Heart left ventricle (tissue), 13 donors: ENCODE results near the gene CD72.

Experiments used
- POLR2A ChIP-seq, 2 donors: fragments of 450-650 bp; IDR thresholded peaks; one replicate each; pipeline ENCODE4 v1.6.1; 2017; ENCODE audit warnings: antibody characterized with exemption in 2 of 2, mild to moderate bottlenecking in 2 of 2, moderate library complexity in 2 of 2
- TF ChIP-seq, protein P1 (sequence below), 12 donors: fragments of 200-600 bp; sonication (generic) in 4 of 12; IDR thresholded peaks; one replicate each; pipeline versions ENCODE4 v1.5.0 to v1.8.0; 2018 to 2022; ENCODE audit warnings: antibody characterized with exemption in 12 of 12, mild to moderate bottlenecking in 5 of 12
- donor health status: ischemic (EF 13 %, LVEDD 7.1; RV severe dilation, severe dysfunction).
- donor health status: DM: no; HTN: yes; CAD: no.
- donor health status: DM: no; HTN: no; CAD: no.
- donor health status: ischemic (EF 25% LVEDD 6.9; RV normal size, moderate dysfunction).
- donor health status: ischemic (EF 25% LVEDD 5.7; RV mildly dilated, moderate dysfunction).
- donor health status: ischemic (EF 35%, LVEDD 5.7; RV mildly dilated, moderate dysfunction).
- donor health status: nonischemic (EF 11% LVEDD 7.7; RV severe dilation, severe dysfunction).
- donor health status: DM: yes; HTN: yes; CAD: no.
- donor health status: PGD.
- donor health status: ischemic (EF 29% LVEDD 5.4; RV normal size, mild dysfunction).
- donor health status: nonischemic (EF 23%, LVEDD 6.1; RV moderate dilation, normal function).

DNA sequence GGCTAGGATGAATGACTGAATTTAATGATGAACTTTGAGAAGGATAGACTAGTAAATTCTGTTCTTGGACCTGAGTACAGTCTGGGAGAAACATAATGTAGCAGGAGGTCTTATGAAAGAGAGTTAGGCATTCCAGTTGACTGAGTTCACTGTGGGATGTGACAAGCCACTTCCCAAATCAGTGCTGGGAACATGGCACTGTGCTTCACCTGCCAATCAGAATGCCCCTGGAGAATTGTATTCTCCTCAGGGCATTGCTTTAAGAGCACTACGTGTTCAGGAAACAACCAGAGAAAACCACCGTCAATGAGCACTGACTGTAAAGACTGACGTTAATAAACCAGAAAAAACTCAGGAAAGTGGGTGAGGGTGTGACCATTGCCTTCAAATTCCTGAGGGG, 41.1 kb upstream of the CD72 start:
- TF ChIP-seq, protein P1, sequence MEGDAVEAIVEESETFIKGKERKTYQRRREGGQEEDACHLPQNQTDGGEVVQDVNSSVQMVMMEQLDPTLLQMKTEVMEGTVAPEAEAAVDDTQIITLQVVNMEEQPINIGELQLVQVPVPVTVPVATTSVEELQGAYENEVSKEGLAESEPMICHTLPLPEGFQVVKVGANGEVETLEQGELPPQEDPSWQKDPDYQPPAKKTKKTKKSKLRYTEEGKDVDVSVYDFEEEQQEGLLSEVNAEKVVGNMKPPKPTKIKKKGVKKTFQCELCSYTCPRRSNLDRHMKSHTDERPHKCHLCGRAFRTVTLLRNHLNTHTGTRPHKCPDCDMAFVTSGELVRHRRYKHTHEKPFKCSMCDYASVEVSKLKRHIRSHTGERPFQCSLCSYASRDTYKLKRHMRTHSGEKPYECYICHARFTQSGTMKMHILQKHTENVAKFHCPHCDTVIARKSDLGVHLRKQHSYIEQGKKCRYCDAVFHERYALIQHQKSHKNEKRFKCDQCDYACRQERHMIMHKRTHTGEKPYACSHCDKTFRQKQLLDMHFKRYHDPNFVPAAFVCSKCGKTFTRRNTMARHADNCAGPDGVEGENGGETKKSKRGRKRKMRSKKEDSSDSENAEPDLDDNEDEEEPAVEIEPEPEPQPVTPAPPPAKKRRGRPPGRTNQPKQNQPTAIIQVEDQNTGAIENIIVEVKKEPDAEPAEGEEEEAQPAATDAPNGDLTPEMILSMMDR (IDR thresholded peaks at IDR 0.05): no peak
- peak in 1 of 2 donors; percentile 30 for TF ChIP-seq POLR2A (IDR thresholded peaks at IDR 0.05)
